Astrocyte of the spinal cord (primary cell): ENCODE measurements around the gene GLP2R.

Experiments used
- DNase-seq: peaks from one replicate; pipeline ENCODE4 v3.0.0; 2011; ENCODE audit warnings: low read depth, low spot score
- H3K4me3 ChIP-seq: 2 replicates; pipeline ENCODE4 v1.5.1; 2011; ENCODE audit warnings: low read depth, mild to moderate bottlenecking, low read length, moderate library complexity
- CTCF ChIP-seq: IDR thresholded peaks from 2 replicates; pipeline ENCODE4 v1.5.1; 2012; ENCODE audit warnings: low read depth, mild to moderate bottlenecking, low read length, inconsistent platforms
- in situ Hi-C: cut with HindIII; loops from 2 replicates; pipeline ENCODE4 v1.10.0; 2017; ENCODE audit warnings: low sequenced_read_pairs

The GLP2R gene

GRCh38 chr17:9905902-9906301, 80.2 kb downstream of the GLP2R start:
- DNase-seq, result no peak
- in situ Hi-C loops, result no loop called here
- TF ChIP-seq CTCF, result peak; percentile 50
- no peak overlapping the region for H3K4me3 ChIP-seq

- H3K4me3 ChIP-seq, result no peak overlapping the region
- DNase-seq, result no peak
- TF ChIP-seq CTCF, result no peak
- in situ Hi-C loops, result no loop called here
Observed at GRCh38 chr17:9906616-9907015, 80.9 kb downstream of the GLP2R start.

DNA sequence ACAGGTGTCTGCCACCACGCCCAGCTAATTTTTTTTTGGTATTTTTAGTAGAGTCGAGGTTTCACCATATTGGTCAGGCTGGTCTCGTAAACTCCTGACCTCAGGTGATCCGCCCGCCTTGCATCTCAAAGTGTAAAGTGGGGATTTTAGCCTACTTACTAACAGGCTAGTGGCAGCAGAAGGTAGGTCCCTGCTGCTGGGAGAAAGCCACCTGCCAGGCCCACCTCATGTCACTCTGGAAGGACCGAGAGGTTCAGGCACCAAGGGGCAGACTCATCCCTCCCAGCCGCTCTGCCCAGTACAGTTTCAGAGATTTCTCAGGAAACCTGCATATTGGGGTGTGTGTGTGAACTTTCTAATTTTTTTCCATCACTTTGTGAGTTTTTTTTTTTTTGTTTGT, 81.4 kb downstream of the GLP2R start:
- no peak for DNase-seq
- in situ Hi-C loops, result no loop called here
- TF ChIP-seq CTCF, result no peak
- H3K4me3 ChIP-seq, result no peak overlapping the region

DNA sequence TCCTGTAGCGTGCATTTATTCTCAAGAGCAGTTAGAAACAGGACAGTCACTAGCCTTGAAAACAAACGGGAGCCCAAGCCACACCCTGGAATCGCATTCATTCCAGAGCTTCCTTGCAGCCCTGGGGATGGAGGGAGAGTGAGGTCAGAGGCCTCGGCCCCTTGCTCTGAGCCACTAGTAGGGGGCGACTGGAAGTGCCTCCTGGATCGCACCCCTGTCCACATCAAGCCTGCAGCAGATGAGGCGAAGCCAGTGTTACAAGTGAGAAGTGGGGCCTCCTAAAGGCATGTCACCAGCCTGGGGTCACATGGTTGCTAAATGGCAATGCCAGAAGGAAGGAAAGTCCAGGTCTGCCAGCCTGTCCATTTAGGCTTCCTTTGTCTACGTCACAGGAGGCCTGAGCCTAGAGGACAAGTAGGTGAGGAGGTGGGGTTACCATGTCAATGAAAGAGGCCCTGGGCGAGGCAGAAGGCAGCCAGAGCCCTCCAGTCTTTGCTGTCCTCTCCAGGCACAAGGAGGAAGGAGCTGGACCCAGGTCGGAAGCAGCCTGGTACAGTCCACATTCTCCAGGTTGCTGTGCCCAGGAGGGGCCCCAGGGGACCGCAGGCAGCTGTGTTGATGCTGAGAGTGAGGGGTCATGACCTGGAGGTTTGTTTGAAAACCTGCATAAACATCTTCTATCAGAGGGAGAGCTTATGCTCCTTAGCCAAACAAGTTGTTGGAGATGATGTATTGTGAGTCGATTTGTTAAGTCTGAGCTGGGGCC, 82.3 kb downstream of the GLP2R start:
- H3K4me3 ChIP-seq, result no peak overlapping the region
- no peak for DNase-seq
- no peak for TF ChIP-seq CTCF
- in situ Hi-C loops, result no loop called here

- in situ Hi-C loops, result no loop called here
- no peak overlapping the region for H3K4me3 ChIP-seq
- no peak for DNase-seq
- TF ChIP-seq CTCF, result no peak
Observed at GRCh38 chr17:9908649-9909042, 82.9 kb downstream of the GLP2R start.

GRCh38 chr17:9911089-9911488, 85.4 kb downstream of the GLP2R start:
- no peak for TF ChIP-seq CTCF
- no peak for DNase-seq
- H3K4me3 ChIP-seq, result no peak overlapping the region
- in situ Hi-C loops, result no loop called here
